Kidney (tissue), 14 donors: ENCODE measurements around the gene BABAM2. TPM values are rescaled to one million over a fixed set of nuclear protein-coding genes. Genes with fewer than 3 reads are reported as not detected.

Experiments
- DNase-seq, 5 donors: peaks; one replicate each; pipeline ENCODE4 v3.0.0-alpha.2; 2013 to 2020
- FAIRE-seq: peaks from 2 replicates; lab custom pipeline; 2012; peaks lifted over from hg19 to GRCh38; lab: Jason Lieb, UNC
- H3K27ac ChIP-seq, 2 donors: one replicate each; pipeline ENCODE4 v1.7.0; 2013; ENCODE audit warnings: low read depth in 2 of 2, low read length in 2 of 2, inconsistent platforms in 1 of 2
- H3K27me3 ChIP-seq: one replicate; pipeline ENCODE4 v1.7.1; 2013; ENCODE audit warnings: low read length, inconsistent platforms; ENCODE audit not compliant: control insufficient read depth, insufficient read depth
- H3K36me3 ChIP-seq, 3 donors: one replicate each; pipeline versions ENCODE4 v1.7.0 to v1.7.1; 2013; ENCODE audit warnings: low read length in 3 of 3, control low read depth in 1 of 3, inconsistent platforms in 1 of 3; ENCODE audit not compliant: insufficient read depth in 3 of 3, control insufficient read depth in 2 of 3
- H3K4me1 ChIP-seq, 3 donors: one replicate each; pipeline versions ENCODE4 v1.7.0 to v1.7.1; 2013; ENCODE audit warnings: low read length in 3 of 3, inconsistent platforms in 1 of 3, low read depth in 1 of 3; ENCODE audit not compliant: control insufficient read depth in 2 of 3, insufficient read depth in 2 of 3
- H3K4me3 ChIP-seq, 3 donors: one replicate each; pipeline versions ENCODE4 v1.7.0 to v1.8.1; 2013; ENCODE audit warnings: low read length in 3 of 3, control low read depth in 1 of 3, inconsistent platforms in 1 of 3
- H3K9ac ChIP-seq, 3 donors: one replicate each; pipeline versions ENCODE4 v1.7.0 to v1.7.1; 2013; ENCODE audit warnings: low read length in 3 of 3, control low read depth in 1 of 3, inconsistent platforms in 1 of 3
- H3K9me3 ChIP-seq, 3 donors: one replicate each; pipeline versions ENCODE4 v1.7.0 to v1.7.1; 2013; ENCODE audit warnings: low read length in 3 of 3, control low read depth in 1 of 3, inconsistent platforms in 1 of 3; ENCODE audit not compliant: control insufficient read depth in 2 of 3, insufficient read depth in 1 of 3
- intact Hi-C: fragments of 100-400 bp; cut with DNase I; formaldehyde crosslinking; loops from one replicate; pipeline ENCODE4 v1.11.1; 2022
- polyA plus RNA-seq: library from polyadenylated mRNA; stranded (reverse); fragments of 350-450 nt; fragmentation: Illumina TruSeq; extraction: RNeasy Lipid Tissue Mini Kit (QIAGEN cat#74804); gene quantifications from one replicate; pipeline ENCODE4 v1.2.3, GENCODE V29; 2014; ENCODE audit warnings: low read depth, low replicate concordance; ENCODE audit not compliant: insufficient read depth
- total RNA-seq: library from RNA; stranded (reverse); fragmentation: NEBNext Ultra II Directional; extraction: Animal tissue kit (Norgen Biotek cat#: 25700); gene quantifications from one replicate; pipeline ENCODE4 v1.2.1, GENCODE V29; 2021
- TF ChIP-seq, protein P1 (sequence below): IDR thresholded peaks from 3 replicates; pipeline ENCODE4 v1.5.1; 2012; ENCODE audit warnings: mild to moderate bottlenecking, moderate library complexity, borderline replicate concordance; ENCODE audit not compliant: insufficient read depth; ENCODE audit errors: extremely low read depth
- donor health status: control.
- donor health status: control.
- donor health status: control.
- donor health status: control.
- donor health status: control.
- donor health status: DM: yes; HTN: yes; CAD: no.
- donor health status: Normal renal cell carcinoma (clear cell type).

Gene BABAM2
- total and polyA plus RNA-seq, 2 donors from 2014 or later, result 68.4 to 74.1 TPM

DNA sequence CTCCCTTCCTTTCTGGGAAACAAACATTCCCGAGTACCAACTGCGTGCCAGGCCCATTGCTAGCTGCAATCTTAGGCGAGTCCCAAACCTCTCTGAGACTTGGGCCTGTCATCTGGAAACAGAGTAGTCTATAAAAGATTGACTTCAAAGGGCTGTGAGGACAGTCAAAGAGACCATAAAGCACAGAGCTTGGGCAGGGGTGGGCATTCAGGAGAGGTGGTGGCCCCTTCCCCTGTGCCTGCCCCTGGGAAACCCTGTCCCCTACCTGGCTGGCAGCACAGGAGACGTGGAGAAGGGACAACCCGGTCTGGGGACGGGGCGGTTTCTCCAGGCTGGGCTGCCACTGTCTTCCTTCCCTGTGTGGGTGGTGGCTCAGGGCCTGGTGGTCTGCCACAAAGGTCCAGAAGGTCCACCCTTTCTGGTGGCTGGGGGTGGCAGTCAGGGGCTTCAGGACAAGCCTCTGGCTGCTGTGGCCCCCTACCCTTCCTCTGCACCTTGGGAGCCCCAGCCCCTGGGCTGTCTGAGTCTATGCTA is 468.2 kb downstream of the BABAM2 start:
- intact Hi-C loops, result no loop called here
- no peak overlapping the region for H3K27ac ChIP-seq

DNA sequence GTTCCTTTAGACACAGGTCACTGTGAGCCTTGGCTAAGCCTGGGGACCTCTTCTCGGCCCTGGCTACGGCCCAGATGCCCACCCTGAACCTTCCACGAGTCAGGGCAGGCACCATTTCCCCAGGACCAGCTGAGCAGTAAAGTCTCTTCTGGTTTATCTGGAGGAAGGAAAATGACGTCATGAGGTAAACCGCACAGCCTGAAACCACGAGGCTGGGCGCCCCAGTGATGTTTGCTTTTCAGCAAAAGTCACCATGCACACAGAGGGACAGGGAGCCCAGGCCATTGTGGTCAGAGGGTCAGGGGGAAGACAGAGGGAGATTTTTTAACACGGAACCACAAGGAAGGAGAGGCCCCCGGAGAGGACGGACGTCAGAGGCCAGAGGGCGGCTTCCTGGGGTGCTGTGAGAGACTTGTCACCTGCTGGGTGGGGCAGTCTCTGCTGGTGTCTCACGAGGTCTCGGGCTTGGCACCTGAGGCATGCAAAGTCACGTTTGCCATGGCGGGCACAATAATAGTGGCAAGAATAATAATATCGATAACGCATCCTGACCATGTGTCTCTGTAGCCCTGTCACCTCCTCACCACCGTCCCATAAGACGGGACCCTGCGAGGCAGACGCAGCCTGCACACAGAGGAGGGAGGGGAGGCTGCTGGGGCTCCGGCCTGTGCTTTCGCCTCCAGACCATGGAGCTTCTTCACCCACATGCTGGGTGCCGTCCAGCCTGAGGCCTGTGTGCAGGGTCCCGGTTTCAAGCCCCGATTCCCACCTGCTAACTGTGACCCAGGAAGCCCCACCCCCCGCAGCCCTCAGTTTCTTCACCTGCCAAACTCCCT is 468.9 kb downstream of the BABAM2 start:
- no peak for DNase-seq
- TF ChIP-seq, protein P1, sequence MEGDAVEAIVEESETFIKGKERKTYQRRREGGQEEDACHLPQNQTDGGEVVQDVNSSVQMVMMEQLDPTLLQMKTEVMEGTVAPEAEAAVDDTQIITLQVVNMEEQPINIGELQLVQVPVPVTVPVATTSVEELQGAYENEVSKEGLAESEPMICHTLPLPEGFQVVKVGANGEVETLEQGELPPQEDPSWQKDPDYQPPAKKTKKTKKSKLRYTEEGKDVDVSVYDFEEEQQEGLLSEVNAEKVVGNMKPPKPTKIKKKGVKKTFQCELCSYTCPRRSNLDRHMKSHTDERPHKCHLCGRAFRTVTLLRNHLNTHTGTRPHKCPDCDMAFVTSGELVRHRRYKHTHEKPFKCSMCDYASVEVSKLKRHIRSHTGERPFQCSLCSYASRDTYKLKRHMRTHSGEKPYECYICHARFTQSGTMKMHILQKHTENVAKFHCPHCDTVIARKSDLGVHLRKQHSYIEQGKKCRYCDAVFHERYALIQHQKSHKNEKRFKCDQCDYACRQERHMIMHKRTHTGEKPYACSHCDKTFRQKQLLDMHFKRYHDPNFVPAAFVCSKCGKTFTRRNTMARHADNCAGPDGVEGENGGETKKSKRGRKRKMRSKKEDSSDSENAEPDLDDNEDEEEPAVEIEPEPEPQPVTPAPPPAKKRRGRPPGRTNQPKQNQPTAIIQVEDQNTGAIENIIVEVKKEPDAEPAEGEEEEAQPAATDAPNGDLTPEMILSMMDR, result no peak
- Histone ChIP-seq H3K27ac (no peak overlapping the region), H3K4me1 (peaks cover 0 to 15% (median 14%) of the 10 kb centered on the region in 3 donors), H3K9ac (no peak overlapping the region), H3K4me3 (no peak overlapping the region), H3K27me3 (no peaks in the 10 kb centered on the region), H3K9me3 (no peaks in the 10 kb centered on the region), H3K36me3 (no peaks in the 10 kb centered on the region)
- intact Hi-C loops, result no loop called here
- FAIRE-seq, result no peak

More for the DNA sequence above, 468.2 kb downstream of the BABAM2 start:
- FAIRE-seq (no peak), DNase-seq (no peak)
- Histone ChIP-seq H3K4me1 (peaks cover 0 to 15% (median 14%) of the 10 kb centered on the region in 3 donors), H3K4me3 (no peak overlapping the region), H3K9me3 (no peaks in the 10 kb centered on the region), H3K9ac (no peak overlapping the region), H3K36me3 (no peaks in the 10 kb centered on the region), H3K27me3 (no peaks in the 10 kb centered on the region)
- TF ChIP-seq, protein P1, result no peak

DNA sequence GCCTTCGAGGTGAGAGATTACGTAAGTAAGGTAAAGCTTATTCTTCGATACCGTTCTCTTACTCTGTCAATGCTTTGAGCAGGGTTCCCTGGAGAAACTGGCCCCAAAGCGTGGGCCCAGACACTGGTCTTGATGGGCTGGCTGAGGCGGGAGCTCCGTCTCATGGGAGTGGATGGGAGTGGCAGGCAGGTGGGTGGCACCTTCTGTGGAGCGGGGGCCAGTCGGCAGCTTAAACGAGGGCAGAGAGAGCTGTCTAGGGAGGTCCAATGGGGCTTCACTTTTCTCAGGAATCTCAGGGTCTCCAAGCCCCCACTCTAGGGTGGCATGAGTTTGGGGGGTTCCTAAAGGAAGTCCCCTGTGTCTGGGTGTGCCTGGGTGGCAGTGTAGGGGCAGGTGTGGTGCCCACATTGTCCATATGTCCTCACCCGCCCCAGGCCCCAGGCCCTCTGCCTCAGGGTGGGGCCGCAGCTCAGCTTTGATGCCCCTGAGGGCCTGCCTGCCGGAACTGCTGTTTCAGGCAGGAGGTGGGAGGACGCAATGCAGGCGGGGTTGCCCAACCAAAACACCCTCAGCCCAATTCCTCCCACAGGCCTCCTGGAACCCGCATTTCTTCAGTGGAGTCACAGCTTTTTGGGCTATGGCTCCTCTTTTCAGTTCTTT is 469.7 kb downstream of the BABAM2 start:
- no peak overlapping the region for H3K4me3 ChIP-seq
- DNase-seq (no peak), FAIRE-seq (no peak)
- H3K27me3 ChIP-seq, result no peaks in the 10 kb centered on the region
- no peak overlapping the region for H3K9ac ChIP-seq
- intact Hi-C loops, result no loop called here
- H3K9me3 ChIP-seq, result no peaks in the 10 kb centered on the region
- H3K36me3 ChIP-seq, result no peaks in the 10 kb centered on the region
- TF ChIP-seq, protein P1, result no peak
- no peak overlapping the region for H3K27ac ChIP-seq
- H3K4me1 ChIP-seq, result peaks cover 0 to 17% (median 16%) of the 10 kb centered on the region in 3 donors
